Mucosa of stomach (tissue), 1 donor: ENCODE data around the gene RNF223.
"Not testable (repeated sequence)": the region's sequence is repeated elsewhere in the genome, so short reads cannot be mapped to it uniquely, and the experiment has no call there.

Source experiments
- H3K27me3 ChIP-seq: one replicate; pipeline ENCODE4 v1.7.0; 2013; ENCODE audit warnings: mild to moderate bottlenecking, low read length; ENCODE audit not compliant: control insufficient read depth, insufficient read depth
- H3K36me3 ChIP-seq: one replicate; pipeline ENCODE4 v1.7.0; 2013; ENCODE audit warnings: low read length; ENCODE audit not compliant: control insufficient read depth, insufficient read depth
- H3K4me1 ChIP-seq: one replicate; pipeline ENCODE4 v1.7.0; 2013; ENCODE audit warnings: mild to moderate bottlenecking, low read length; ENCODE audit not compliant: control insufficient read depth, insufficient read depth
- H3K4me3 ChIP-seq: one replicate; pipeline ENCODE4 v1.7.0; 2013; ENCODE audit warnings: low read length
- H3K9ac ChIP-seq: one replicate; pipeline ENCODE4 v1.7.0; 2013; ENCODE audit warnings: mild to moderate bottlenecking, low read length, moderate library complexity
- H3K9me3 ChIP-seq: one replicate; pipeline ENCODE4 v1.7.0; 2013; ENCODE audit warnings: mild to moderate bottlenecking, low read length, moderate library complexity; ENCODE audit not compliant: control insufficient read depth
- donor health status: Pancreatic carcinoma.

The RNF223 gene

GRCh38 chr1:1063945-1064831 lies 9.9 kb downstream of the RNF223 start:
- H3K4me1 ChIP-seq: peaks cover 40% of the 10 kb centered on the region
- H3K36me3 ChIP-seq: no peaks in the 10 kb centered on the region

GRCh38 chr1:1063261-1063944 lies 10.7 kb downstream of the RNF223 start:
- no peaks in the 10 kb centered on the region for H3K36me3 ChIP-seq
- H3K9ac ChIP-seq: no peak overlapping the region
- H3K4me1 ChIP-seq: peaks cover 46% of the 10 kb centered on the region
- H3K4me3 ChIP-seq: no peak overlapping the region
- no peaks in the 10 kb centered on the region for H3K9me3 ChIP-seq
- H3K27me3 ChIP-seq: peaks cover 65% of the 10 kb centered on the region

More at GRCh38 chr1:1063945-1064831, 9.9 kb downstream of the RNF223 start:
- Histone ChIP-seq H3K9me3 (no peaks in the 10 kb centered on the region), H3K9ac (no peak overlapping the region), H3K27me3 (peaks cover 58% of the 10 kb centered on the region), H3K4me3 (no peak overlapping the region)

- Histone ChIP-seq H3K9me3 (no peaks in the 10 kb centered on the region), H3K4me3 (no peak overlapping the region), H3K36me3 (no peaks in the 10 kb centered on the region), H3K27me3 (peaks cover 64% of the 10 kb centered on the region), H3K9ac (peak overlapping the region; percentile 12), H3K4me1 (peaks cover 45% of the 10 kb centered on the region)
Observed at GRCh38 chr1:1062348-1063163, 11.6 kb downstream of the RNF223 start.

- Histone ChIP-seq H3K4me3 (no peak overlapping the region), H3K4me1 (peaks cover 45% of the 10 kb centered on the region), H3K9me3 (no peaks in the 10 kb centered on the region), H3K36me3 (no peaks in the 10 kb centered on the region), H3K27me3 (peaks cover 64% of the 10 kb centered on the region), H3K9ac (no peak overlapping the region)
Observed at GRCh38 chr1:1061682-1062345, 12.3 kb downstream of the RNF223 start.

- Histone ChIP-seq H3K4me3 (no peak overlapping the region), H3K9ac (no peak overlapping the region), H3K4me1 (peaks cover 45% of the 10 kb centered on the region), H3K36me3 (no peaks in the 10 kb centered on the region), H3K27me3 (peaks cover 64% of the 10 kb centered on the region), H3K9me3 (no peaks in the 10 kb centered on the region)
Observed at GRCh38 chr1:1060281-1061000, 13.7 kb downstream of the RNF223 start.

GRCh38 chr1:1059494-1060280 lies 14.4 kb downstream of the RNF223 start:
- no peak overlapping the region for H3K4me3 ChIP-seq
- H3K9ac ChIP-seq: no peak overlapping the region
- peaks cover 64% of the 10 kb centered on the region for H3K27me3 ChIP-seq
- no peaks in the 10 kb centered on the region for H3K9me3 ChIP-seq
- H3K4me1 ChIP-seq: peaks cover 45% of the 10 kb centered on the region
- no peaks in the 10 kb centered on the region for H3K36me3 ChIP-seq

- peaks cover 58% of the 10 kb centered on the region for H3K27me3 ChIP-seq
- no peaks in the 10 kb centered on the region for H3K36me3 ChIP-seq
- H3K4me3 ChIP-seq: no peak overlapping the region
- H3K4me1 ChIP-seq: peaks cover 39% of the 10 kb centered on the region
- no peaks in the 10 kb centered on the region for H3K9me3 ChIP-seq
- no peak overlapping the region for H3K9ac ChIP-seq
Observed at GRCh38 chr1:1058921-1059493, 15.1 kb downstream of the RNF223 start.

GRCh38 chr1:1058088-1058905 lies 15.8 kb downstream of the RNF223 start:
- Histone ChIP-seq H3K4me1 (peaks cover 33% of the 10 kb centered on the region), H3K36me3 (no peaks in the 10 kb centered on the region), H3K9ac (no peak overlapping the region), H3K27me3 (peaks cover 52% of the 10 kb centered on the region), H3K9me3 (no peaks in the 10 kb centered on the region), H3K4me3 (no peak overlapping the region)

GRCh38 chr1:1057769-1058087 lies 16.4 kb downstream of the RNF223 start:
- H3K4me3 ChIP-seq, H3K9ac ChIP-seq, H3K36me3 ChIP-seq, H3K9me3 ChIP-seq: not testable (repeated sequence)
- H3K27me3 ChIP-seq: peaks cover 46% of the 10 kb centered on the region
- peaks cover 28% of the 10 kb centered on the region for H3K4me1 ChIP-seq
